B cell (primary cell): ENCODE results near the gene EPS8L3.

Experiments used
- EZH2 ChIP-seq: IDR thresholded peaks from 2 replicates; pipeline ENCODE4 v1.6.1; 2012; ENCODE audit warnings: borderline replicate concordance, low read depth, mild to moderate bottlenecking, moderate library complexity, low read length; ENCODE audit not compliant: insufficient read depth, poor library complexity, severe bottlenecking
- TF ChIP-seq, protein P1 (sequence below): fragments of 200-600 bp; IDR thresholded peaks from one replicate; pipeline ENCODE4 v1.8.0; 2022; ENCODE audit warnings: antibody characterized with exemption, mild to moderate bottlenecking

DNA sequence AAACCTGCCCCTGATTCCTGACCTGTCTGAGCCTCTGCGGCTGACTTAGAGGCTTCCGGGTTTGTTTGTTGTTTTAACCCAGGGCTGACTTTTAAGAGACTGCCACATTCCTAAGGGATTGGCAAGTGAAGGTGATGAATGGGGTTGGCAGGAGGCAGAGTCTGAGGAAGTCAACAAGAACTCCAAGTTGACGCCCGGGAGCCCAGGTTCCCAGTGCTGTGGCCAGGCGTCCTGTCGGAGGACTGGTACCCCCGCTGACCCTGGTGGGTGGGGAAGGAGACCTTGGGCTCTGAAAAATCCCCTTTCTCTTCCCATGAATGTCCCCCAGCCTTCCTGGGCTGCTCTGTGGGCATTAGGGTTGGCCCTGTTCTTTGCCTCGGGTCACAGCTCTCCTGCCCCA, 19.7 kb upstream of the EPS8L3 start:
- TF ChIP-seq EZH2 = no peak
- TF ChIP-seq, protein P1, sequence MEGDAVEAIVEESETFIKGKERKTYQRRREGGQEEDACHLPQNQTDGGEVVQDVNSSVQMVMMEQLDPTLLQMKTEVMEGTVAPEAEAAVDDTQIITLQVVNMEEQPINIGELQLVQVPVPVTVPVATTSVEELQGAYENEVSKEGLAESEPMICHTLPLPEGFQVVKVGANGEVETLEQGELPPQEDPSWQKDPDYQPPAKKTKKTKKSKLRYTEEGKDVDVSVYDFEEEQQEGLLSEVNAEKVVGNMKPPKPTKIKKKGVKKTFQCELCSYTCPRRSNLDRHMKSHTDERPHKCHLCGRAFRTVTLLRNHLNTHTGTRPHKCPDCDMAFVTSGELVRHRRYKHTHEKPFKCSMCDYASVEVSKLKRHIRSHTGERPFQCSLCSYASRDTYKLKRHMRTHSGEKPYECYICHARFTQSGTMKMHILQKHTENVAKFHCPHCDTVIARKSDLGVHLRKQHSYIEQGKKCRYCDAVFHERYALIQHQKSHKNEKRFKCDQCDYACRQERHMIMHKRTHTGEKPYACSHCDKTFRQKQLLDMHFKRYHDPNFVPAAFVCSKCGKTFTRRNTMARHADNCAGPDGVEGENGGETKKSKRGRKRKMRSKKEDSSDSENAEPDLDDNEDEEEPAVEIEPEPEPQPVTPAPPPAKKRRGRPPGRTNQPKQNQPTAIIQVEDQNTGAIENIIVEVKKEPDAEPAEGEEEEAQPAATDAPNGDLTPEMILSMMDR = no peak
